Neuronal stem cell (in vitro differentiated cells): ENCODE data around the gene TLE3.

ENCODE experiments used
- DNase-seq: peaks from one replicate; pipeline ENCODE4 v3.0.0-alpha.2; 2013; ENCODE audit warnings: low spot score
- H2AFZ ChIP-seq: one replicate; pipeline ENCODE4 v1.6.1; 2013; ENCODE audit warnings: mild to moderate bottlenecking, low read length, inconsistent platforms
- H2AK5ac ChIP-seq: 2 replicates; pipeline ENCODE4 v1.6.1; 2013; ENCODE audit warnings: low read depth, mild to moderate bottlenecking, inconsistent platforms, low read length, moderate library complexity, mixed read lengths
- H2BK120ac ChIP-seq: 2 replicates; pipeline ENCODE4 v1.6.1; 2013; ENCODE audit warnings: low read depth, mild to moderate bottlenecking, inconsistent platforms, low read length, moderate library complexity, mixed read lengths
- H2BK12ac ChIP-seq: one replicate; pipeline ENCODE4 v1.6.1; 2013; ENCODE audit warnings: low read length, inconsistent platforms
- H2BK15ac ChIP-seq: 2 replicates; pipeline ENCODE4 v1.6.1; 2013; ENCODE audit warnings: mild to moderate bottlenecking, low read length, inconsistent platforms, mixed read lengths
- H2BK5ac ChIP-seq: one replicate; pipeline ENCODE4 v1.6.1; 2013; ENCODE audit warnings: inconsistent platforms, mild to moderate bottlenecking, low read length, moderate library complexity
- H3K14ac ChIP-seq: one replicate; pipeline ENCODE4 v1.6.1; 2013; ENCODE audit warnings: low read length, inconsistent platforms
- H3K18ac ChIP-seq: 2 replicates; pipeline ENCODE4 v1.6.1; 2013; ENCODE audit warnings: low read length, inconsistent platforms
- H3K23ac ChIP-seq: 2 replicates; pipeline ENCODE4 v1.6.1; 2013; ENCODE audit warnings: low read depth, mild to moderate bottlenecking, mixed read lengths, low read length, inconsistent platforms; ENCODE audit not compliant: poor library complexity
- H3K27ac ChIP-seq: replicated peaks from 3 replicates; pipeline ENCODE4 v1.5.1; 2013; ENCODE audit warnings: low read length, inconsistent platforms
- H3K27me3 ChIP-seq, 3 experiments: 2 replicates each; pipeline ENCODE4 v1.6.1; 2013; ENCODE audit warnings: low read length in 3 of 3, mild to moderate bottlenecking in 2 of 3, inconsistent platforms in 1 of 3, low read depth in 1 of 3, mixed read lengths in 1 of 3, moderate library complexity in 1 of 3; ENCODE audit not compliant: control insufficient read depth in 3 of 3, insufficient read depth in 3 of 3
- H3K36me3 ChIP-seq, 2 donors: replicated peaks in 1 of 2; 2 replicates each; pipeline ENCODE4 v1.6.1; 2013; ENCODE audit warnings: low read length in 2 of 2; ENCODE audit not compliant: control insufficient read depth in 2 of 2, insufficient read depth in 2 of 2
- H3K4ac ChIP-seq: 2 replicates; pipeline ENCODE4 v1.6.1; 2013; ENCODE audit warnings: inconsistent platforms, mild to moderate bottlenecking, low read length, moderate library complexity
- H3K4me1 ChIP-seq, 2 donors: 1 replicate in 1 of 2; 2 replicates in 1 of 2; pipeline ENCODE4 v1.6.1; 2013; ENCODE audit warnings: low read length in 2 of 2, low read depth in 1 of 2; ENCODE audit not compliant: control insufficient read depth in 2 of 2, insufficient read depth in 1 of 2
- H3K4me2 ChIP-seq: one replicate; pipeline ENCODE4 v1.6.1; 2013; ENCODE audit warnings: mild to moderate bottlenecking, low read length, inconsistent platforms; ENCODE audit not compliant: insufficient read depth, poor library complexity, severe bottlenecking
- H3K4me3 ChIP-seq, 2 donors: 2 replicates each; pipeline ENCODE4 v1.5.1; 2013; ENCODE audit warnings: low read length in 2 of 2, mild to moderate bottlenecking in 2 of 2, inconsistent platforms in 1 of 2, moderate library complexity in 1 of 2
- H3K79me1 ChIP-seq: one replicate; pipeline ENCODE4 v1.6.1; 2013; ENCODE audit warnings: low read depth, mild to moderate bottlenecking, inconsistent platforms, low read length, moderate library complexity
- H3K9ac ChIP-seq: one replicate; pipeline ENCODE4 v1.6.1; 2013; ENCODE audit warnings: mild to moderate bottlenecking, low read depth, low read length, inconsistent platforms; ENCODE audit not compliant: poor library complexity
- H3K9me3 ChIP-seq, 2 donors: replicated peaks in 1 of 2; 2 replicates each; pipeline versions ENCODE3 to v1.6.1; 2013; ENCODE audit warnings: low read length in 2 of 2, mild to moderate bottlenecking in 2 of 2, inconsistent platforms in 1 of 2, low read depth in 1 of 2, mixed read lengths in 1 of 2, moderate library complexity in 1 of 2; ENCODE audit not compliant: control insufficient read depth in 2 of 2, insufficient read depth in 1 of 2
- H4K8ac ChIP-seq: one replicate; pipeline ENCODE4 v1.6.1; 2013; ENCODE audit warnings: low read depth, mild to moderate bottlenecking, inconsistent platforms, low read length, moderate library complexity
- H4K91ac ChIP-seq: one replicate; pipeline ENCODE4 v1.6.1; 2013; ENCODE audit warnings: low read length, low read depth, mild to moderate bottlenecking, inconsistent platforms; ENCODE audit not compliant: poor library complexity
- WGBS, 2 donors: extraction: QIAGEN DNeasy Blood & Tissue Kit; methylation state at CpG; one replicate each; pipeline ENCODE4 v1.1.7; 2013; ENCODE audit warnings: missing lambda C conversion rate in 2 of 2, mixed read lengths in 1 of 2; ENCODE audit not compliant: insufficient read length in 2 of 2, insufficient replicate concordance in 1 of 2; ENCODE audit errors: extremely low coverage in 2 of 2; 5-methylcytosine and 5-hydroxymethylcytosine counted together

Gene TLE3

GRCh38 chr15:70031713-70032112 is 66.0 kb downstream of the TLE3 start:
- Histone ChIP-seq H3K36me3 (no peaks in the 10 kb centered on the region), H3K18ac (no peak overlapping the region), H3K4me1 (peaks cover 0 to 14% of the 10 kb centered on the region in 2 donors), H2BK12ac (no peak overlapping the region), H3K4me2 (no peak overlapping the region), H3K23ac (no peak overlapping the region), H3K4me3 (no peak overlapping the region), H3K79me1 (no peaks in the 10 kb centered on the region), H2BK15ac (no peak overlapping the region), H3K4ac (no peak overlapping the region), H2BK120ac (no peak overlapping the region), H4K8ac (no peak overlapping the region), H2BK5ac (no peak overlapping the region), H2AK5ac (no peak overlapping the region), H3K27me3 (peaks cover 0 to 41% (median 0%) of the 10 kb centered on the region in 3 experiments), H2AFZ (no peak overlapping the region), H4K91ac (no peak overlapping the region), H3K27ac (no peak overlapping the region), H3K14ac (no peak overlapping the region), H3K9ac (no peak overlapping the region), H3K9me3 (no peaks in the 10 kb centered on the region)
- DNase-seq: no peak
- WGBS, 2 donors: no CpG with 5 or more reads among the region's 2 CpGs

GRCh38 chr15:70031261-70031660 is 66.5 kb downstream of the TLE3 start:
- H3K36me3 ChIP-seq: no peaks in the 10 kb centered on the region
- WGBS, 2 donors: no CpG with 5 or more reads among the region's 5 CpGs
- no peak overlapping the region for H4K91ac ChIP-seq
- H3K9ac ChIP-seq: no peak overlapping the region
- H3K79me1 ChIP-seq: no peaks in the 10 kb centered on the region
- H2BK5ac ChIP-seq: no peak overlapping the region
- no peak overlapping the region for H3K23ac ChIP-seq
- no peak overlapping the region for H2AK5ac ChIP-seq
- H2BK12ac ChIP-seq: no peak overlapping the region
- H4K8ac ChIP-seq: no peak overlapping the region
- H3K27me3 ChIP-seq: peaks cover 0 to 42% (median 0%) of the 10 kb centered on the region in 3 experiments
- no peaks in the 10 kb centered on the region for H3K9me3 ChIP-seq
- no peak overlapping the region for H3K4me2 ChIP-seq
- H3K4me1 ChIP-seq: peaks cover 0 to 11% of the 10 kb centered on the region in 2 donors
- H3K4me3 ChIP-seq: no peak overlapping the region
- H2BK15ac ChIP-seq: no peak overlapping the region
- no peak overlapping the region for H2BK120ac ChIP-seq
- no peak overlapping the region for H2AFZ ChIP-seq
- H3K14ac ChIP-seq: no peak overlapping the region
- H3K18ac ChIP-seq: peak overlapping the region; percentile 30
- no peak for DNase-seq
- H3K4ac ChIP-seq: no peak overlapping the region
- no peak overlapping the region for H3K27ac ChIP-seq

GRCh38 chr15:70030851-70031250 is 66.9 kb downstream of the TLE3 start:
- Histone ChIP-seq H2BK120ac (no peak overlapping the region), H2AK5ac (no peak overlapping the region), H3K14ac (no peak overlapping the region), H3K9ac (no peak overlapping the region), H3K36me3 (no peaks in the 10 kb centered on the region), H3K4me3 (no peak overlapping the region), H3K9me3 (no peaks in the 10 kb centered on the region), H2BK5ac (no peak overlapping the region), H3K27me3 (peaks cover 0 to 42% (median 0%) of the 10 kb centered on the region in 3 experiments), H4K91ac (no peak overlapping the region), H3K4me2 (no peak overlapping the region), H2BK12ac (no peak overlapping the region), H4K8ac (no peak overlapping the region), H2AFZ (no peak overlapping the region), H3K4ac (no peak overlapping the region), H3K23ac (no peak overlapping the region), H3K79me1 (no peaks in the 10 kb centered on the region), H3K27ac (no peak overlapping the region), H3K18ac (peak overlapping the region; percentile 1), H3K4me1 (peaks cover 0 to 11% of the 10 kb centered on the region in 2 donors), H2BK15ac (no peak overlapping the region)
- WGBS, 2 donors: no CpG with 5 or more reads among the region's 5 CpGs
- DNase-seq: no peak

- H3K27me3 ChIP-seq: peaks cover 0 to 47% (median 0%) of the 10 kb centered on the region in 3 experiments
- no peak overlapping the region for H3K4ac ChIP-seq
- no peak overlapping the region for H4K91ac ChIP-seq
- H2BK15ac ChIP-seq: no peak overlapping the region
- H3K14ac ChIP-seq: no peak overlapping the region
- H3K23ac ChIP-seq: no peak overlapping the region
- no peak overlapping the region for H2AK5ac ChIP-seq
- no CpG with 5 or more reads among the region's 3 CpGs for WGBS, 2 donors
- no peaks in the 10 kb centered on the region for H3K79me1 ChIP-seq
- peaks cover 0 to 11% of the 10 kb centered on the region in 2 donors for H3K4me1 ChIP-seq
- no peak overlapping the region for H3K4me3 ChIP-seq
- no peaks in the 10 kb centered on the region for H3K9me3 ChIP-seq
- no peak overlapping the region for H2AFZ ChIP-seq
- no peak overlapping the region for H2BK120ac ChIP-seq
- H3K18ac ChIP-seq: no peak overlapping the region
- no peak overlapping the region for H3K4me2 ChIP-seq
- H4K8ac ChIP-seq: no peak overlapping the region
- H2BK12ac ChIP-seq: no peak overlapping the region
- DNase-seq: no peak
- H2BK5ac ChIP-seq: no peak overlapping the region
- H3K36me3 ChIP-seq: no peaks in the 10 kb centered on the region
- no peak overlapping the region for H3K9ac ChIP-seq
- no peak overlapping the region for H3K27ac ChIP-seq
These were observed 68.4 kb downstream of the TLE3 start for GRCh38 chr15:70029297-70029701.
